ENCODE results near the gene C1QTNF5. TPM values are rescaled to one million over a fixed set of nuclear protein-coding genes. Genes with fewer than 3 reads are reported as not detected.
A peak's percentile ranks its signal among the peaks of the same experiment; 100 is the strongest.

Gene C1QTNF5
- total RNA-seq, 1 donor from 2014 or later: 47.6 TPM

- intact Hi-C loops (cut with DNase I): no loop called here
- ATAC-seq (peak; percentile 83), DNase-seq (peak; percentile 82)
- Histone ChIP-seq H3K4me1 (peaks cover 31% of the 10 kb centered on the region), H3K36me3 (no peaks in the 10 kb centered on the region), H3K4me3 (no peak overlapping the region), H3K9me3 (no peaks in the 10 kb centered on the region), H3K27me3 (no peaks in the 10 kb centered on the region), H3K27ac (no peak overlapping the region)
- TF ChIP-seq CTCF (IDR thresholded peaks at IDR 0.05): peak; percentile 88
Observed at GRCh38 chr11:119373921-119374631, 33.4 kb upstream of the C1QTNF5 start.

- H3K4me1 ChIP-seq: peaks cover 38% of the 10 kb centered on the region
- H3K9me3 ChIP-seq: no peaks in the 10 kb centered on the region
- no peaks in the 10 kb centered on the region for H3K36me3 ChIP-seq
- ATAC-seq: no peak
- peak; percentile 27 for DNase-seq
- intact Hi-C loops (cut with DNase I): no loop called here
- no peak overlapping the region for H3K4me3 ChIP-seq
- TF ChIP-seq CTCF (IDR thresholded peaks at IDR 0.05): no peak
- no peaks in the 10 kb centered on the region for H3K27me3 ChIP-seq
- no peak overlapping the region for H3K27ac ChIP-seq
Observed at GRCh38 chr11:119373059-119373920, 32.6 kb upstream of the C1QTNF5 start.

- peaks cover 43% of the 10 kb centered on the region for H3K4me1 ChIP-seq
- H3K4me3 ChIP-seq: no peak overlapping the region
- H3K9me3 ChIP-seq: no peaks in the 10 kb centered on the region
- no peak overlapping the region for H3K27ac ChIP-seq
- no peak for TF ChIP-seq CTCF (IDR thresholded peaks at IDR 0.05)
- intact Hi-C loops (cut with DNase I): no loop called here
- no peaks in the 10 kb centered on the region for H3K36me3 ChIP-seq
- peak; percentile 63 for DNase-seq
- no peaks in the 10 kb centered on the region for H3K27me3 ChIP-seq
- ATAC-seq: no peak
Observed at GRCh38 chr11:119372260-119373058, 31.8 kb upstream of the C1QTNF5 start.

- Histone ChIP-seq H3K4me3 (no peak overlapping the region), H3K9me3 (no peaks in the 10 kb centered on the region), H3K27me3 (no peaks in the 10 kb centered on the region), H3K4me1 (peaks cover 43% of the 10 kb centered on the region), H3K27ac (no peak overlapping the region), H3K36me3 (no peaks in the 10 kb centered on the region)
- intact Hi-C loops (cut with DNase I): no loop called here
- no peak for TF ChIP-seq CTCF (IDR thresholded peaks at IDR 0.05)
- DNase-seq (peak; percentile 48), ATAC-seq (no peak)
Observed at GRCh38 chr11:119371778-119372182, 31.1 kb upstream of the C1QTNF5 start.

- ATAC-seq: no peak
- H3K4me1 ChIP-seq: peaks cover 36% of the 10 kb centered on the region
- H3K36me3 ChIP-seq: no peaks in the 10 kb centered on the region
- no peak overlapping the region for H3K27ac ChIP-seq
- no peaks in the 10 kb centered on the region for H3K9me3 ChIP-seq
- peak; percentile 21 for DNase-seq
- no peaks in the 10 kb centered on the region for H3K27me3 ChIP-seq
- no peak overlapping the region for H3K4me3 ChIP-seq
- intact Hi-C loops (cut with DNase I): no loop called here
- TF ChIP-seq CTCF (IDR thresholded peaks at IDR 0.05): no peak
Observed at GRCh38 chr11:119371067-119371601, 30.5 kb upstream of the C1QTNF5 start.

Data from upper lobe of right lung (tissue), 1 donor.